Stimulated activated CD4-positive, alpha-beta T cell treated with anti-CD3 and anti-CD28 coated beads, Interleukin-1b, Interleukin-23, amount 100 ng/mL, for 1 hour (primary cell): ENCODE measurements around the gene SYT7.
"Not testable (repeated sequence)": the region's sequence is repeated elsewhere in the genome, so short reads cannot be mapped to it uniquely, and the experiment has no call there.

Experiments used
- DNase-seq, 2 donors: peaks; one replicate each; pipeline ENCODE4 v3.0.0-alpha.2; 2020; ENCODE audit warnings: low read depth in 2 of 2

SYT7 gene

DNA sequence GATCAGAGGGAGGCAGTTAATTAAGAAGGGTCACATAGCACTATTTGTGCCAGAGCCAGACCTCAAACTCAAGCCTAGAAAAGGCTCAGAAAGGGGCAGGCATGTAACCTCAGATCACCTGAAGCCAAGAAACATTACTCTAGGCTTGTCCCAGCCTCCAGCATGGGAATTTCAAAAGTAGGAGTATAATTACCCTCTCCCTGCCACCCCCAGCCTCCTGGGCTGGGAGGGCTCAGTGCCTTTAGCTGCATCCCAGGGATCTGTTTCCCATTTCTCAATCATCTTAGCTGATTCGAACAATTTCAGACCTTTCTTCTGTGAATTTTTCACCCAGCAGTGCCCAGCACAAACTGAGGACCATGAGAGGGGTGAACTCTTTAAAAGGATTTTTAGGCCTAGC is 105.4 kb downstream of the SYT7 start:
- no peak for DNase-seq

DNA sequence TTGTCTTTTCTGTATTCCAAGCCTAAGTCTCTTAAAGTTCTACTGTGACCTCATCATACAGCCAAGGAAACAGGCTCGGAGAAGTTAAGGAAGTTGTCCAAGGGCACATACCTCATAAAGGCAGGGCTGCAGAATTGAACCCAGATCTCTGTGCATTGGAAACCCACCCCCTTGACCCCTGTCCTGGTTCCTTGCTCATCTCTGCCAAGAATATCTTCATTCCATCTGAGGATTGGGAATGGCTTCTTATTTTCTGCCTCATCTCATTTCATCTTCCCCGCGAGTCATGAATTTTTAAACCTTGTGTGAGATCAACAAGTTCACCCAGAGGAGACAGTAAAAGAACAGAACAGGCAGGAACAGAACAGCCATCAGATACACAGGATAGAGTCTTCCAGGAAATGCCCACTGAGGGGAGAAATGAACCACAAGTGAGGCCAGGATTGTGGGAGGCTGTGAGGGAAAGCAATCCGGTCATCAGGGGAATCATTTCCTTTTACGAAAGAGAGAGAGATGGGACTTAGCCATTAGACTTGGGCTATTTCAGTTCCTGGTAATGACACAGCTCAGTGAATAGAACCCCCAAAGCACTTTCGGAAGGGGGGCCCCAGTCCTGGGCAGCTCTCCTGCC is 106.7 kb downstream of the SYT7 start:
- DNase-seq = no peak

DNA sequence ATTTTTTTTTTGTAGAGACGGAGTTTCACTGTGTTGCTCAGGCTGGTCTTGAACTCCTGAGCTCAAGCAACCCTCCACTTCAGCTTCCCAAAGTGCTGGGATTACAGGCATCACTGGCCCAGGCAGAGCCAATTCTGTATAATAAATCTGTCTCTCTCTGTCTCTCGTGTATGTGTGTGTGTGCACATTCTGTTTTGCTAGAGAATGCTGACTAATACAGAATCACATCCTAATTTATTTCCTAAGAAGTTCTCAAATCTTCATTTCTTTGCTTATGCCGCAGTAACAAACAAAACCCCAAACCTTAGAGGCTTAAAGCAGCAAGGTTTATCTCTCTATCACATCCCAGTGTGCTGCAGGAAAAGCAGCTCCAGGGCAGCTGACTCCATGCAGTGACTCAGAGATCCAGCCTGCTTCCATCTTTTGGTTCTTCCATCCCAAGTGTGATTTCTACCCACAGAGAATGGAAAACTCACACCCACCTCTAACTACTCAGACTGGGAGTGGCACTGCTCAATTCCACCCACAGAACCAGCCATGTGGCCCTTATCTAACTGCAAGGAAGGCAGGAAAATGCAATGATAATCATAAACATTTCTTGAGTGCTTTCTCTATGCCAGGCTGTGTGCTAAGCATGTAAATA is 107.4 kb downstream of the SYT7 start:
- DNase-seq = no peak

DNA sequence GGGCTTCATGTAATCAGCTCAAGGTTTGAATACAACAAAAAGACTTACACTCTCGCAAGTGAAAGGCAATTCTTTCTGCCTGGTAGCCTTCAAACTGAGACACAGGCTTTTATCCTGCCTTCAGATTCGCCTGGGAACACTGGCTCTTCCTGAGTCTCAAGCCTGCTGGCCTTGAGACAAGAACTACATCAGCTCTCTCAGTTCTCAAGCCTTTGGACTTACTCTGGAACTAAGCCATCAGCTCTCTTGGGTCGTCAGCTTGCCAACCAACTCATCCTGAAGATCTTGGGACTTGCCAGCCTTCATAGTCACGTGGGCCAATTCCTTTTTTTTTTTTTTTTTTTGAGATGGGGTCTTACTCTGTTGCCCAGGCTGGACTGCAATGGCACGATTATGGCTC is 108.0 kb downstream of the SYT7 start:
- no peak for DNase-seq

DNA sequence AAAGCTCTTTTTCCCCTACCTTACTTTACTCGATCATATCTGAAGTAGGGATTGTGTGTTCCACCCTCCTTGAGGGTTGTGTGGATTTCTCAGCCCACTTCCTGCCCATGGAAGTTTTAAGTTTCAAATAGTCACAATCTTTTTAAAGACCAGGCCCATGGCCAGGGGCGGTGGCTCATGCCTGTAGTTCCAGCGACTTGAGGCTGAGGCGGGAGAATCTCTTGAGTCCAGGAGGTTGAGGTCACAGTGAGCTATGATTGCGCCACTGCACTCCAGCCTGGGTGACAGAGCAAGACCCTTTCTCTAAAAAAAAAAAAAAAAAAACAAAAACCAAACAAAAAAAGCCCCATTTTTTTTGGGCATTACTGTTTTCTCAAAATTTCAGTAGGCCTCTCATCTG is 108.6 kb downstream of the SYT7 start:
- no peak for DNase-seq

DNA sequence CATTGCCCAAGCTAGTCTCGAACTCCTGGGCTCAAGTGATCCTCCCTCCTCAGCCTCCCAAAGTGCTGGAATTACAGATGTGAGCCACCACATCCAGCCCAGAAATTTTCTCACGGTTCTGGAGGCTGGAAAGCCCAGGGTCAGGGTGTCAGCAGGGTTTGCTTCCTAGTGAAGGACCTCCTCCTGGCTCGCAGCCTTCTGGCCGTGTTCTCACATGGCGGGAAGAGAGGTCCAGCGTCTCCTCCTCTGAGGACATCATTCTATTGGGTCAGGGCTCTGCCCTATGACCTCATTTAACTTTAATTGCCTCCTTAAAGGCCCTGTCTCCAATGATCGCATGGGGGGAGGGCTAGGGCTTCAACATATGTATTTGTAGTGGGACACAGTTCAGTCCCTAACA is 112.9 kb downstream of the SYT7 start:
- no peak for DNase-seq

DNA sequence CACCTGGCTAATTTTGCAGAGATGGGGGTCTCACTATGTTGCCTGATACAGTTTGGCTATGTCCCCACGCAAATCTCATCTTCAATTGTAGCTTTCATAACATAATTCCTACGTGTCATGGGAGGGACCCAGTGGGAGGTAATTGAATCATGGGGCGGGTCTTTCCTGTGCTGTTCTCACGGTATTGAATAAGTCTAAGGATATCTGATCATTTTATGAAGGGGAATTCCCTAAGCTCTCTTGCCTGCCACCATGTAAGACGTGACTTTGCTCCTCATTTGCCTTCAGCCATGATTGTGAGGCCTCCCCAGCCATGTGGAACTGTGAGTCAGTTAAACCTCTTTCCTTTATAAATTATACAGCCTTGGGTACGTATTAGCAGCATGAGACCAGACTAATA is 113.3 kb downstream of the SYT7 start:
- not testable (repeated sequence) for DNase-seq
